GM19397 (cell line): ENCODE measurements around the gene BASP1.
"Not testable (repeated sequence)": the region's sequence is repeated elsewhere in the genome, so short reads cannot be mapped to it uniquely, and the experiment has no call there.

ENCODE experiments used
- ATAC-seq: cut with Tn5 transposase; IDR thresholded peaks from one replicate; pipeline ENCODE4 v1.9.1; 2021; ENCODE audit warnings: mild to moderate bottlenecking, moderate library complexity; ENCODE audit not compliant: unreplicated experiment

The BASP1 gene

DNA sequence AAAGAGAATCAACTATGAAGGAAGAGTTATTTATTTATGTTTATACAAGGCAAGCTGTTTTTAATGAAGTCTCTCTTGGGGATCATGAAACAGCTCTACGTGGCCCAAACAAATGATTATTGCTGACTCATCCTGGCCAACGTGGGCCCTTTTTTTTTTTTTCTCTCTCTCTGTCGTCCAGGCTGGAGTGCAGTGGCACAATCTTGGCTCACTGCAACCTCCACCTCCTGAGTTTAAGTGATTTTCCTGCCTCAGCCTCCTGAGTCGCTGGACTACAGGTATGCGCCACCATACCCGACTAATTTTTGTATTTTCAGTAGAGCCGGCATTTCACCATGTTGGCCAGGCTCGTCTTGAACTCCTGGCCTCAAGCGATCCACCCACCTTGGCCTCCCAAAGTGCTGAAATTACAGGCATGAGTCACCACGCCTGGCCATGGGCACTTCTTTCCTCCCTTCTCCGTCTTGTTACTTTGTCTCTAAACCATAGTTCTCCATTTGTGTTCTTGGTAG lies 98.3 kb downstream of the BASP1 start:
- ATAC-seq = no peak

DNA sequence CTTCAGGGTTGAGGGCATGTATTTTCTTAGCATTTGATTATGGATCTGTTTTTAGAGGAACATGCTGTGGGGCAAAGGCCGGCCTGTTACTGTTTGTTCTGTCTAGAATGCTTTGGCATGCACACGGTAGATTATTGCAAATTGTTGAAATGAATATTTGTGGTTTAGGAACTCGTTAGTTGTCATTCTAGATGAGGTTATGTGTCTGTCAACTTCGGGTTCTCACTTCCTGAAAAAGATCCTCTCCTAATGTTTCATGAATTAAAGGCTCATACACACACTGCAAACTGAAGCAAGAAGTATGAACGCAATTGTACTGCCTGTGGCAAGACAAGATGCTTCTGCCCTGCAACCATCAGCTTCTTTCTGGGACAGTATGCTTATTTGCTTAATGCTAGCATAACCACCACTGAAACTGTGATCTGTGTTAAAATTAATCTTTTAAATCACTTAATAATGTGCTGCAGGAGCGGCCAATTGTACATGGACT lies 99.6 kb downstream of the BASP1 start:
- peak; percentile 78 for ATAC-seq

DNA sequence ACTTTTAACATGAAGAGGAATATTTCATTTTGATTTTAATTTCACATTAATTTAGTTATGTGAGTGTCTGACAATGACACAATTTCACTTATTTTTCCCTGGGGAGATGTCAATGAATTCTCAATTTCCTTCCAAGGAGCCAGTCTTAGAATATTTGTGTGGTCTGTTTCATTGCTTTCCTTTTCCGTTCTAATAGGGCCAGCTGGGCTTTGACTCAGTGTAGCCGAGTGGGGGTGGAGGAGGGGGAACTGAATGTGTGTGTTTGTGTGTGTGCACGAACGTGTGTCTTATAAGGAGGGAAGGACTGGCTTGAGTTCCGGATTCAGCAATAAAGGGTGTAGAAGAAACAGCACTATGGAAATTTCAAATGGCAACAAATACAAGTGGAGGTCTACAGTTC lies 100.0 kb downstream of the BASP1 start:
- peak; percentile 37 for ATAC-seq

DNA sequence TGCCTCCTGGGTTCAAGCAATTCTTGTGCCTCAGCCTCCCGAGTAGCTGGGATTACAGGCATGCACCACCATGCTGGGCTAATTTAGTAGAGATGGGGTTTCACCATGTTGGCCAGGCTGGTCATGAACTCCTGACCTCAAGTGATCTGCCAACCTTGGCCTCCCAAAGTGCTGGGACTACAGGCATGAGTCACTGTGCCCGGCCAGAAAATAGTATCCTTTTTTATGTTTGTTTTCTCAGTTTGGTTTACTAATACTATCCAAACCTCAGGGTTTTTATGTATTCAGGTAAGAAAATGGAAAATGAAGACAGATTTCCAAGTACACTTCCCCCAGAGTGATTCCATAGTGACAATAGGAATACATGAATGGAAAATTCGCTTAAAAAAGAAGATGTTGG lies 101.7 kb downstream of the BASP1 start:
- ATAC-seq = not testable (repeated sequence)

DNA sequence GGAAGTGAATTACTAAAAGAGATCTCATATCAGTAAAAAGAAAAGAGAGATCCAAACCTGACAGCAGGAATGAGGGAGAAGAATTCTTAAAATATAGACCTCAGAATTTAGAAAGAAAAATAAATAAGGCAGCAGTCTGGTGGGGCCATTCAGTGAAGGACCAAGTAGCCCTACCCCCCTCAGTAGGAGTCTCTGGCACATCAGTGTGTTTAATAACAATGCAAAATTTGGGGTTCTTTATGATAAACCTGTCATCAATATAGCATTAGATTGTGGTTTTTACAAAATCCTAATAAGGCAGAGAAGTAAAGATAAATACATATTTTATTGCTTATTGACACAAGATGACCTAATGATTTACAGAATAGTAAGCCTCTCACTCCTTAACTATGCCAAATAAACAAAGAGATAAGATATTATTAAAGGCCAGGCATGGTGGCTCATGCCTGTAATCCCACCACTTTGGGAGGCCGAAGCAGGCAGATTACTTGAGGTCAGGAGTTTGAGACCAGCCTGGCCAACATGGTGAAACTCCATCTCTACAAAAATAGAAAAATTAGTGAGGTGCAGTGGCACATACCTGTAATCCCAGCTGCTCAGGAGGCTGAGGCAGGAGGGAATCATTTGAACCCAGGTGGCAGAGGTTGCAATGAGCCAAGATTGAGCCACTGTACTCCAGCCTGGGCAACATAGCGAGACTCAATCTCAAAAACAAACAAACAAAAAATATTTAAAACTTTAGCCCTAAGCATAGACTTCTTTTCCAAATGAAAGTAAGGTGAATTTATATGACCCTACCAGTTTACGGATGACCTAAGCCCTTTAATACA lies 108.6 kb downstream of the BASP1 start:
- no peak for ATAC-seq
